SK-N-SH (cell line): ENCODE measurements around the gene IPO11. TPM values are rescaled to one million over a fixed set of nuclear protein-coding genes. Genes with fewer than 3 reads are reported as not detected.

Experiments used
- CTCF ChIA-PET: fragments of 300-600, 350-600 bp; formaldehyde crosslinking; extraction: SDS; loops from one replicate; lab custom pipeline; 2021; lab: Yijun Ruan, JAX
- POLR2A ChIA-PET: fragments of 350-600 bp; sonication (Branson Sonifier 250); formaldehyde crosslinking; extraction: SDS; loops from one replicate; lab custom pipeline; 2020; ENCODE audit warnings: antibody characterized with exemption, inconsistent platforms; lab: Yijun Ruan, JAX
- DNase-seq: peaks from one replicate; pipeline ENCODE4 v3.0.0; 2012
- H2AFZ ChIP-seq: fragments of 200-600 bp; sonication (generic); 2 replicates; pipeline ENCODE4 v1.8.1; 2016; ENCODE audit warnings: antibody characterized with exemption, mild to moderate bottlenecking, low read depth
- H3F3A ChIP-seq: fragments of 200-600 bp; sonication (generic); replicated peaks from 2 replicates; pipeline ENCODE3; 2016; ENCODE audit warnings: antibody characterized with exemption, mild to moderate bottlenecking; ENCODE audit not compliant: insufficient read depth
- H3K27ac ChIP-seq, 2 experiments: fragments of 200-500 bp in 1 of 2; fragments of 200-600 bp in 1 of 2; sonication (Bioruptor generic) in 1 of 2; sonication (generic), shearing (Covaris generic) in 1 of 2; 2 replicates each; pipeline versions ENCODE4 v1.5.1 to v1.6.1; 2014 to 2016; ENCODE audit warnings: low read depth in 2 of 2, inconsistent platforms in 1 of 2, low read length in 1 of 2, mild to moderate bottlenecking in 1 of 2, mixed read lengths in 1 of 2
- H3K27me3 ChIP-seq: fragments of 200-600 bp; sonication (generic), shearing (Covaris generic); 2 replicates; pipeline ENCODE4 v1.6.1; 2016; ENCODE audit warnings: mixed run types; ENCODE audit not compliant: insufficient read depth
- H3K36me3 ChIP-seq, 2 experiments: fragments of 200-500 bp in 1 of 2; fragments of 200-600 bp in 1 of 2; sonication (Bioruptor generic) in 1 of 2; sonication (generic) in 1 of 2; replicated peaks in 1 of 2; 2 replicates each; pipeline versions ENCODE3 to v1.5.1; 2014 to 2016; ENCODE audit warnings: low read length in 1 of 2, mild to moderate bottlenecking in 1 of 2; ENCODE audit not compliant: insufficient read depth in 2 of 2, control insufficient read depth in 1 of 2
- H3K4me1 ChIP-seq, 2 experiments: fragments of 200-500 bp in 1 of 2; fragments of 200-600 bp in 1 of 2; sonication (Bioruptor generic) in 1 of 2; sonication (generic), shearing (Covaris generic) in 1 of 2; 2 replicates each; pipeline versions ENCODE4 v1.5.1 to v1.6.1; 2014 to 2016; ENCODE audit warnings: low read depth in 1 of 2, low read length in 1 of 2, mixed run types in 1 of 2; ENCODE audit not compliant: insufficient read depth in 2 of 2, control insufficient read depth in 1 of 2
- H3K4me2 ChIP-seq: fragments of 200-600 bp; sonication (generic), shearing (Covaris generic); 2 replicates; pipeline ENCODE4 v1.6.1; 2017; ENCODE audit warnings: mixed run types
- H3K4me3 ChIP-seq, 2 experiments: fragments of 200-500 bp in 1 of 2; fragments of 200-600 bp in 1 of 2; sonication (Bioruptor generic) in 1 of 2; sonication (generic), shearing (Covaris generic) in 1 of 2; 2 replicates each; pipeline versions ENCODE4 v1.5.1 to v1.8.1; 2014 to 2016; ENCODE audit warnings: low read depth in 2 of 2, inconsistent platforms in 1 of 2, low read length in 1 of 2, mild to moderate bottlenecking in 1 of 2, mixed read lengths in 1 of 2, moderate library complexity in 1 of 2
- H3K79me2 ChIP-seq: fragments of 200-600 bp; sonication (generic); 2 replicates; pipeline ENCODE4 v1.8.1; 2017; ENCODE audit warnings: mild to moderate bottlenecking; ENCODE audit not compliant: insufficient read depth
- H3K9ac ChIP-seq: fragments of 200-600 bp; sonication (generic); 2 replicates; pipeline ENCODE4 v1.6.1; 2017; ENCODE audit warnings: mixed run types
- H3K9me2 ChIP-seq: fragments of 200-600 bp; sonication (generic); 2 replicates; pipeline ENCODE4 v1.6.1; 2017; ENCODE audit warnings: mixed run types
- H3K9me3 ChIP-seq: fragments of 200-600 bp; sonication (generic); 2 replicates; pipeline ENCODE4 v1.6.1; 2017; ENCODE audit warnings: mixed run types, mild to moderate bottlenecking, moderate library complexity
- H4K20me1 ChIP-seq: fragments of 200-600 bp; sonication (generic); 2 replicates; pipeline ENCODE4 v1.6.1; 2017; ENCODE audit warnings: mild to moderate bottlenecking, mixed run types; ENCODE audit not compliant: insufficient read depth
- POLR2AphosphoS5 ChIP-seq: IDR thresholded peaks from 2 replicates; pipeline ENCODE4 v1.6.1; 2012; ENCODE audit warnings: low read depth, low read length
- RAD21 ChIP-seq: IDR thresholded peaks from 2 replicates; pipeline ENCODE4 v1.6.1; 2012; ENCODE audit warnings: mild to moderate bottlenecking, low read length
- RFX5 ChIP-seq: IDR thresholded peaks from 2 replicates; pipeline ENCODE4 v1.6.1; 2012; ENCODE audit warnings: mild to moderate bottlenecking, improper control_type of control experiment, low read length
- TAF1 ChIP-seq: IDR thresholded peaks from 2 replicates; pipeline ENCODE4 v1.6.1; 2012; ENCODE audit warnings: low read depth, mild to moderate bottlenecking, low read length, moderate library complexity, borderline replicate concordance
- WGBS: methylation state at CpG from one replicate; pipeline ENCODE4 v1.1.6; 2017; ENCODE audit warnings: low lambda C conversion rate; 5-methylcytosine and 5-hydroxymethylcytosine counted together
- polyA plus RNA-seq, 3 experiments: library from polyadenylated mRNA; depleted of rRNA; stranded (reverse); fragments of >200 nt; gene quantifications; 2 replicates each; pipeline ENCODE4 v1.2.3, GENCODE V29; 2012
- TF ChIP-seq, protein P1 (sequence below): fragments of 200-600 bp; sonication (generic); IDR thresholded peaks from 2 replicates; pipeline ENCODE4 v1.6.1; 2017; ENCODE audit warnings: antibody characterized with exemption, mild to moderate bottlenecking, moderate library complexity
- TF ChIP-seq, protein P2 (sequence below): IDR thresholded peaks from 2 replicates; pipeline ENCODE4 v1.6.1; 2012; ENCODE audit warnings: mild to moderate bottlenecking, low read depth, low read length, moderate library complexity
- TF ChIP-seq, protein P3 (sequence below): fragments of 150-350 bp; IDR thresholded peaks from 2 replicates; pipeline ENCODE4 v1.6.1; 2017; ENCODE audit warnings: antibody characterized with exemption, low read length, low read depth, borderline replicate concordance

IPO11 gene
- polyA plus RNA-seq, 1 of the 3 experiments (the other 2 are of a cell fraction), result 8.1 TPM

DNA sequence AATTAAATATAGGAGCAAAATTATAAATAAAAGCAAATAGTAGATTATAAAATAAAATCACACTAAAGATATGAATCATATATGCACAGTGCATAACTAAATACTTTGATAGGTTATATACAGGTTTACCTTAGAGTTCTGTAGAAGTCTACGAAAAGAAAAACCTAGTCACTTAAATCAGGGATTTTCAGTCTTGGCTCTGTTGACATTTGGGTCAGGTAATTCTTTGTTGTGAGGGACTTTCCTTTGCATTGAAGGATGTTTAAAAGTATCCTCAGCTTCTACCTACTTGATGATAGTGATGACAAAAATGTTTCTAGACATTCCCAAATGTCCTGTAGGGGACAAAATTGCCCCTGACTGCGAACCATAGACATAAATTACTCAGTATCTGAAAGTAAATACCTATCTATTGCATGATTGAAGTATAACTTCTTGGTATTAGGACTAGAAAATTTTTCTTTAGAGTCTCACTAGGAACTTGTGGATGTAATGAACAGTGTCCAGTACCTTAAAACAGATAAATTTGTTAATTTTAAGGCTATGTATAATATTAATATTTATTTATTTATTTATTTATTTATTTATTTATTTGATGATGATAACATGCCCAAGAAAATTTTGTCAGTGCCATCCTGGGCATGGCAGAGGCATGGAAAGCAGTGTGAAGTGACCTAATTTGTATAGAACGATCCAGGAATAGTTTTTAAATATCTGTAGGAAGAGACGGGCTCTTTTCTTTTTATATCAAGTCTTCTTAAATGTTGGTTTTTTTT, 122.1 kb downstream of the IPO11 start:
- no peak for DNase-seq
- POLR2A ChIA-PET, result no interaction called here

More for the DNA sequence above, 122.1 kb downstream of the IPO11 start:
- Histone ChIP-seq H3K4me3 (no peak overlapping the region), H3K4me2 (no peak overlapping the region), H3K27me3 (no peaks in the 10 kb centered on the region), H3K36me3 (peaks cover 20 to 34% of the 10 kb centered on the region in 2 experiments), H2AFZ (no peak overlapping the region), H3K9ac (no peak overlapping the region), H3F3A (no peaks in the 10 kb centered on the region), H4K20me1 (no peaks in the 10 kb centered on the region), H3K4me1 (no peaks in the 10 kb centered on the region), H3K79me2 (no peaks in the 10 kb centered on the region), H3K27ac (no peak overlapping the region), H3K9me3 (no peaks in the 10 kb centered on the region), H3K9me2 (no peaks in the 10 kb centered on the region)
- no peak for TF ChIP-seq RAD21
- TF ChIP-seq TAF1, result no peak
- TF ChIP-seq POLR2AphosphoS5, result no peak
- TF ChIP-seq, protein P1, sequence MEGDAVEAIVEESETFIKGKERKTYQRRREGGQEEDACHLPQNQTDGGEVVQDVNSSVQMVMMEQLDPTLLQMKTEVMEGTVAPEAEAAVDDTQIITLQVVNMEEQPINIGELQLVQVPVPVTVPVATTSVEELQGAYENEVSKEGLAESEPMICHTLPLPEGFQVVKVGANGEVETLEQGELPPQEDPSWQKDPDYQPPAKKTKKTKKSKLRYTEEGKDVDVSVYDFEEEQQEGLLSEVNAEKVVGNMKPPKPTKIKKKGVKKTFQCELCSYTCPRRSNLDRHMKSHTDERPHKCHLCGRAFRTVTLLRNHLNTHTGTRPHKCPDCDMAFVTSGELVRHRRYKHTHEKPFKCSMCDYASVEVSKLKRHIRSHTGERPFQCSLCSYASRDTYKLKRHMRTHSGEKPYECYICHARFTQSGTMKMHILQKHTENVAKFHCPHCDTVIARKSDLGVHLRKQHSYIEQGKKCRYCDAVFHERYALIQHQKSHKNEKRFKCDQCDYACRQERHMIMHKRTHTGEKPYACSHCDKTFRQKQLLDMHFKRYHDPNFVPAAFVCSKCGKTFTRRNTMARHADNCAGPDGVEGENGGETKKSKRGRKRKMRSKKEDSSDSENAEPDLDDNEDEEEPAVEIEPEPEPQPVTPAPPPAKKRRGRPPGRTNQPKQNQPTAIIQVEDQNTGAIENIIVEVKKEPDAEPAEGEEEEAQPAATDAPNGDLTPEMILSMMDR, result no peak
- TF ChIP-seq, protein P2, sequence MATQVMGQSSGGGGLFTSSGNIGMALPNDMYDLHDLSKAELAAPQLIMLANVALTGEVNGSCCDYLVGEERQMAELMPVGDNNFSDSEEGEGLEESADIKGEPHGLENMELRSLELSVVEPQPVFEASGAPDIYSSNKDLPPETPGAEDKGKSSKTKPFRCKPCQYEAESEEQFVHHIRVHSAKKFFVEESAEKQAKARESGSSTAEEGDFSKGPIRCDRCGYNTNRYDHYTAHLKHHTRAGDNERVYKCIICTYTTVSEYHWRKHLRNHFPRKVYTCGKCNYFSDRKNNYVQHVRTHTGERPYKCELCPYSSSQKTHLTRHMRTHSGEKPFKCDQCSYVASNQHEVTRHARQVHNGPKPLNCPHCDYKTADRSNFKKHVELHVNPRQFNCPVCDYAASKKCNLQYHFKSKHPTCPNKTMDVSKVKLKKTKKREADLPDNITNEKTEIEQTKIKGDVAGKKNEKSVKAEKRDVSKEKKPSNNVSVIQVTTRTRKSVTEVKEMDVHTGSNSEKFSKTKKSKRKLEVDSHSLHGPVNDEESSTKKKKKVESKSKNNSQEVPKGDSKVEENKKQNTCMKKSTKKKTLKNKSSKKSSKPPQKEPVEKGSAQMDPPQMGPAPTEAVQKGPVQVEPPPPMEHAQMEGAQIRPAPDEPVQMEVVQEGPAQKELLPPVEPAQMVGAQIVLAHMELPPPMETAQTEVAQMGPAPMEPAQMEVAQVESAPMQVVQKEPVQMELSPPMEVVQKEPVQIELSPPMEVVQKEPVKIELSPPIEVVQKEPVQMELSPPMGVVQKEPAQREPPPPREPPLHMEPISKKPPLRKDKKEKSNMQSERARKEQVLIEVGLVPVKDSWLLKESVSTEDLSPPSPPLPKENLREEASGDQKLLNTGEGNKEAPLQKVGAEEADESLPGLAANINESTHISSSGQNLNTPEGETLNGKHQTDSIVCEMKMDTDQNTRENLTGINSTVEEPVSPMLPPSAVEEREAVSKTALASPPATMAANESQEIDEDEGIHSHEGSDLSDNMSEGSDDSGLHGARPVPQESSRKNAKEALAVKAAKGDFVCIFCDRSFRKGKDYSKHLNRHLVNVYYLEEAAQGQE, result no peak
- no peak for TF ChIP-seq RFX5
- TF ChIP-seq, protein P3, sequence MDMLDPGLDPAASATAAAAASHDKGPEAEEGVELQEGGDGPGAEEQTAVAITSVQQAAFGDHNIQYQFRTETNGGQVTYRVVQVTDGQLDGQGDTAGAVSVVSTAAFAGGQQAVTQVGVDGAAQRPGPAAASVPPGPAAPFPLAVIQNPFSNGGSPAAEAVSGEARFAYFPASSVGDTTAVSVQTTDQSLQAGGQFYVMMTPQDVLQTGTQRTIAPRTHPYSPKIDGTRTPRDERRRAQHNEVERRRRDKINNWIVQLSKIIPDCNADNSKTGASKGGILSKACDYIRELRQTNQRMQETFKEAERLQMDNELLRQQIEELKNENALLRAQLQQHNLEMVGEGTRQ, result no peak
- 64% methylated on average over 4 of the region's 4 CpGs for WGBS
- CTCF ChIA-PET, result no interaction called here
